SKM-1 (cell line): Measurements from ENCODE around the gene LYL1.

Experiments
- DNase-seq: peaks from one replicate; lab custom pipeline; 2025; ENCODE audit not compliant: unreplicated experiment; lab: John Stamatoyannopoulos, UW

LYL1 gene

GRCh38 chr19:13058951-13059660 is 43.6 kb downstream of the LYL1 start:
- no peak for DNase-seq

GRCh38 chr19:13057744-13058143 is 44.9 kb downstream of the LYL1 start:
- no peak for DNase-seq

GRCh38 chr19:13057147-13057572 is 45.5 kb downstream of the LYL1 start:
- no peak for DNase-seq

DNA sequence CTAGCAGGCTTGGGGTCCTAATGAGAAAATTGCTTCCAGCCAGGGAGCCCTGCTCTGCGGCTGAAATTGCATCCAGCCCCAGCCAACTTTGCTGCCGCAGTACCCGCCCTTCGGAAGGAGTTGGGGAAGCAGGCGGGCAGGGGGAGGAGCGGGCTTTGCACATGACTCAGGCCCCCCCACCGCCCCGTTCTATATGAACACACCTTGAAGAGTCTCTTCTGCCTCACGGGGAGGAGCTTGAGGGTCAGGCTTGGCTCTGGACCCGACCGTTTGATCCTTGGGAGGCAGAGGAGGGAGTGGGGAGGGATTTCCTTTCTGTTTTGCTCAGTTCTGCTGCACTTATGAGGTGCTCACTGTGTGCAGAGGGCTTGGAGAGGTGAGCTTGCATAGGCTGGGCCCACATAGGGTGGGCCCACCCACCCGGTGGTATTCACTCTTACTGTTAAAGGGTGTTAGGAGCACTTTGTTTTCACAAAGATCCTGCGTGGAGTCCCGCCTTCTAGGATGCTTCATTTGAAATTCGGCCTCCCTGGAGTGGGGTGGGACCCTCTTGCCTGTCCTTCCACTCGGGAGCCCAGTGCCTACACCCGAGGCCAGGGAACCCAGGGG is 46.5 kb downstream of the LYL1 start:
- DNase-seq = no peak

GRCh38 chr19:13055213-13056051 is 47.2 kb downstream of the LYL1 start:
- no peak for DNase-seq

DNA sequence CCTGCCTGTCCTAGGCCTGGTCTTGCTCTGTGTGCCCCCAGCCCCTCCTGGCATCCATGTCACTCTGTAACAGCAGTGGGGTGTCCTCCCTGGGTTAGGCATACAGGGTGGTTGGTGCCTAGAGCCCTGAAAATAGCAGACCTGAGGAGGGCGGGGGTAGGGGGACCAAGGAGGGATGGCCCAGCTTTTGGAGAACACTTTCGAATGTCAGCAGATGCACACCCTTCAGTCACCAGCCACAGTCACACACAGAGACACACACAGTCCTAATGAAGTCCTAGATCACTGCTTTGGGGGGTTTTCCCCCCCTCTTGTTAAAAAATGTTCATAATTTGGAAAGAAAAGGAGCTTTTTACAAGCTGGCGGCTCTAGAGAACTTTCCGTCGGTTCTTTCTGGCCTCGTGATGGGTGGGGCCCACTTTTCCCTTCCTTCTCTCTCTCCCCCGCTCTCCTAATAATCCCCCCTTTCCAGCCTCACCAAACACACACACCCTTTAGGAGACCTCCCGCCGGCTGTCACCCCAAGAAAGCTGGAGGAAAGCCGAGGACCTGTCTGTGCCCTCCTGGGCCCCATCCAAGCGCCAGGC is 47.9 kb downstream of the LYL1 start:
- no peak for DNase-seq

DNA sequence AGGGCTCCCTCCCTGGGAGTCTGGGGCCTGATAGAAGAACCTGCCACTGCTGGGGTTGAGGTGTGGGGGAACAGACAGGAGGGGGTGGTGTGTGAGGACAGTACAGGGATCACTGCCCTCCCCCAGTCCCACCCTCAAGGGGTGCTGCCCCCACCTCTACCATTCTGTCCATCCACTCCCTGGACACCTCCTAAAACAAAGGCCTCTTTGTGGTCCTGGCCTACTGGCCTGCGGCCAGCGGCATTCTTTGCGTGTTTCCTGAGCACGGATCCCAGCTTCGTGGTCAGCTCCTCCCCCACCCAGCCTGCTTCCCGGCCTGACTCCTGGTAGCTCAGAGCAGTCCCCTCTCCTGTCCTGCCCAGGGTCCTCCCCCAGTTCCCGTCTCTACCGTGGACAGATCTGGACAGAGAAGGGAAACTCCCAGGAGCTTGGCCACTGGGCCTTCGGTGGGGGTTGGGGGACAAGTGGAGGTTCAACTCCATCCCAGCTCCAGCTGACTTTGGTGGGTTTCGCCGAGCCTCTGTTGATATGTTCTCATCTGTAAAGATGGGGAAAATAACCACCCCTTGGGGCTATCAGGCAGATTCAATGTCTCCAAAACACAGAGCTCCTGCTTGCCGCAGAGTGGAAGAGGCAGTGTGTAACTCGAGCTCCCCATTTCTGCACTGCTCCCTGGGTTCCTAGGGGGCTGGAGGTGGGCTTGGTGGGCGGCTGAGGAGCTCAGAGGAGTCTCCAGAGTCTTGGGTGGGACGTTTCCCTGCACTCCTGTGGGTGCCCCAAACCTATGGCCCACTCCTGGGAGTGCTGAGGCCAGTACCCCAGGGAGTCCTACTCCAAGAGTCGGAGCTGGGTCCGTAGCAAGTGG is 48.7 kb downstream of the LYL1 start:
- DNase-seq = no peak

DNA sequence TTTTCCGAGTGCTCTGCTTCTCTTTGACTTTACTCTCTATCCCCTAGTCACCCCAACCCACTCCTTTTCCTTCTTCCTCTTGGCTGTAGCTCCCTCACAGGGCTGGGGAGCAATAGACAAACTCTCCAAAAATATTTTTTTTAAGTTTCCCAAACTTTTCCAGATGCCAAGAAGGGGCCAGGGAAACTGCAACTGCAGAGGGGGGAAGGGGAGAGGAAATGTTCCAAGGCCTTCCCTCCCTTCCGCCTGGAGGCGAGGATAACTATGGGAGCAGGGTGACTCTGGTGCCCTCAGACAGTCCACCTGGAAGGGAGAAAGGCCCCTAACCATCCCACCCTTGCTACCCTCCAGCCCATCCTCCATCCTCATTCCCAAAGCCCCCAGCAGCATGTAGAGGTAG is 49.4 kb downstream of the LYL1 start:
- DNase-seq = no peak

GRCh38 chr19:13052447-13053175 is 50.0 kb downstream of the LYL1 start:
- DNase-seq = no peak

DNA sequence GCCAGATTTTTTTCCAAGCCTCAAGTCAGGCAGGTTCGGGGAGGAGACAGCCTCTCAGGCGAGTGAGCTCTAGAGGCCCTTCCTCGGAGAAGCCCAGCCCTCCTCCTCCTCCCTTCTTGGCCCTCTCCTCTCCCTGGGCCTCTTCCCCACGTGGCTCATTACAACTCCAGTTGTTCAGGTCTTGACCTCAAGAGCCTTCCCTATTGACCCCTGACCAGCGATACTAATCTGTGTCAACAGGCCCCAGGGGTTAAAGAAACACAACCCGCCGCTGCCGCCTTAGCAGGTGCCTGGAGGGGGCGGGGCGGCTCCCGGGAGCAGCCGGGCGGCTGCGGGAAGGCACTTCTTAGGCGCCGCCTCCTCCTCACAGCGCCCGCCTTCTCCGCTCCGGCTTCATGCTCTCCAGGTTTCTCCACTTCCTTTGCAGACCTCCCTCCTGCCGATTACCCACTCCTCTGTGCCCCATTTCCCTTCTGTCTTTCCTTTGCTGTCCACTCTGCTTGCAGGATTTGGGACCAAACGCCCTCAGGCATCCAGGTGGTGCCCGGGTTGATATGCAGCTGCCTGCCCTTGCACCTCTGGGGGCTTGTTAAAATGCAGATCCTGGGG is 51.0 kb downstream of the LYL1 start:
- DNase-seq = no peak

DNA sequence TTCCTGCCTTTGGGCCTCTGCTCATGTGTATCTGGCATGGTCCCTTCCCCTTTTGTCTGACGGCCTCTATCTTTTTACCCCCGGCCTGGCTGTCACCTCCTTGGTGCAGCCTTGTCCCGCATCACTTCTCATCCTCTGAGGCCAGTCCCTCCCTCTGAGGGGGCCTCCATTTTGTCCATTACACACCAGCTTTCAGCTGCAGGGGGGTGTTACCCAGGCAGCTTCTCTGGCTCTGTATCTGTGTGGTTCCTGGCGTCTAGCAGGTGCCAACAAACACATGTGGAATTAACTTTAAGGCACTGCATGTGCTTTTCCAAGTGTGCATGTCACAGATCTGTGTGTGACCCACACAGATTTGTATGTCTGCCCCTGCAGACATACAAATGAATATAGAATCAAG is 52.4 kb downstream of the LYL1 start:
- no peak for DNase-seq
